GM18511 (cell line): Measurements from ENCODE around the gene ADGRD1.
"Not testable (repeated sequence)": the region's sequence is repeated elsewhere in the genome, so short reads cannot be mapped to it uniquely, and the experiment has no call there.

Experiments used
- ATAC-seq: cut with Tn5 transposase; IDR thresholded peaks from one replicate; pipeline ENCODE4 v1.9.1; 2021; ENCODE audit warnings: mild to moderate bottlenecking, moderate library complexity; ENCODE audit not compliant: unreplicated experiment

Gene ADGRD1

DNA sequence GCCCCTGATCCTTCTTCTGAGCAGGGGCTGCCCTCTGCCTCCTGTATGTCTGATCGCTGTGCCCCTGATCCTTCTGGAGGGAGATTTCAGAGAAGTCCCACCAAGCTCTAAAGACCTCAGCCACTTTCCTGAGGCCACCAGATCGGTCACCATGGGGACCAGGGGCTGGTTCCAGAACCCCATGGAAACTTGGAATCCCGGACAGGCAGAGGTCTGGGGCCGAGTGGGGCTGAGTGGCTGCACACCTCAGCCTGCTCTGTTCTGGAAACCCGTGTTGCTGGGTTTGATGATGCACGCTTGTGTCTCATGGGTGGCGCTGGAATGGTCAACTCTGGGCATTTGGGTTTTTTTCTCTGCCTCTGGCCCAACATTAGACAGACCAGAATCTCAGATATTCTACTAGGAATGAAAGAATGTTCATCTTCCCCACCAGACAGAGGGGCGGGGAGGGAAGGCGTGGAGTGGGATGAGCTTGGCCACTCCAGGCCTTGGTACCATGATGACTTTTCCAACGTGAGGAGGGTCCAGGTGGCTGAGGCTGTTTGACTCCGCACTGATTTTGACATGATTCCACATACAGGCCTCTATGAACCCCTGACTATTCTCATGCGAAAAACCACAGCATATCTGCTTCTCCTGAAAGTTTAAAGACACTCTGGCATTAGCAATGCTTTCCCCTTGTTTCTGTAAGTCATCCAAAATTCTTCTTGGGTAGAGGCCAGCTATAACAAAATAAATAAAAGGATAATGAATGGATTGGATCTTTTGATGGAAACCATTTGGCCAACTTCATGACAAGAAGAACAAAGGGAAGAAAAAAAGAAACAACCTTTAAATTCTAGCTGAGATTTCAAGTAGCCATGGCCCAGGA lies 114.5 kb downstream of the ADGRD1 start:
- no peak for ATAC-seq

DNA sequence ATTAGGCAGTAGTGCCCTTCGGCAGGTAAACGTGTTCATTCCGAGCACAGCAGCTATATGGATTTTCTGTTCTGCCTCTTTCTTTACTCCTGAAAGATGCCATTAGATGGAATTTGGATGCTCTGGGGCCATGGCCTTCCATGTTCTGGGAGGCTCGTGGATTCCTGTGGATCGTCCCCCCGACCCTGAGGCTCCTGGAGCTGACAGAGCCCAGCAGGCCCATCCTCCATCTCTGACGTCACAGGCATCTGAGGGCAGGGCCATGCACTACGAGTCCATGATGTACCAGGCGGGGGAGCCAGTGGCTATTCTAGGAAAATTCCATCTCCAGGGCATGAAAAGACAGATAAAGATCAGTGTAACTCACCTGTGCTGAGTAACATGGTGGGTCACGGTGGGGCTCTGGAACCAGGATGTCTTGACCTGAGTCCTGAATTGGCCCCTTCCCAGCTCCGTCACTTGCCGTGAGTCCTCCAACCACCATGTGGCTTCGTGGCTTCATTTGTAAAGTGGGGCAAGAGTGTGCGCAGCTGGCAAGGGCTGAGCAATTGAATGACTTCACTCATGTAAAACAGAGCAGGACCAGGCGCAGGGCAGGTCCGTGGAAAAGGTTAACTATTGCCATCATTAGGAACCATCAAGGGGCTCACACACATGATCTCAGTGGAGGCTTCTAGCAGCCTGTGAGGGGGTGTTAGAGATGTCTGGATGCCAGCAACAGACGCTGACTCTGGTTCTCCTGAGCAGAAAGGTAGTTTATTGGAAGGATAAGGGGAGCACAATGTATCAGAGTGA lies 115.4 kb downstream of the ADGRD1 start:
- ATAC-seq: not testable (repeated sequence)

DNA sequence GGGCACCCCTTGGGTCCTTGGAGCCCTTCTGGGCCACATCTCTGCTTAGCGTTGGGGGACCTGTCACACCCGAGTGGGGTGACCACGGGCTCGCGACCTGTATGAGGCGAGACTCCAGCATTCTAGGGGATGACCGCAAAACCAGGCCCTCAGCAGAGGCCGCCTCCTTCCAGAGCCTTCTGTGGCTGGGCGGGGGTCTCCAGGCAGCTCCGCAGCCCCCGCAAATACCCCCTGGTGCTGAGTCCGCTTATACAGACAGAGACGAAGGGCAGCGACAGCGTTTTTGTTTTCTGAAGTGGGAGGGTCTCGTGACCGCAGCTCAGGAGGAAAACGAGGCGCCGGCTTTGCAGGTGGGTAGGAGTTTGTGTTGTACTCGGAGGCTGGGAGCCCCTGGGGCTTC lies 116.4 kb downstream of the ADGRD1 start:
- not testable (repeated sequence) for ATAC-seq

DNA sequence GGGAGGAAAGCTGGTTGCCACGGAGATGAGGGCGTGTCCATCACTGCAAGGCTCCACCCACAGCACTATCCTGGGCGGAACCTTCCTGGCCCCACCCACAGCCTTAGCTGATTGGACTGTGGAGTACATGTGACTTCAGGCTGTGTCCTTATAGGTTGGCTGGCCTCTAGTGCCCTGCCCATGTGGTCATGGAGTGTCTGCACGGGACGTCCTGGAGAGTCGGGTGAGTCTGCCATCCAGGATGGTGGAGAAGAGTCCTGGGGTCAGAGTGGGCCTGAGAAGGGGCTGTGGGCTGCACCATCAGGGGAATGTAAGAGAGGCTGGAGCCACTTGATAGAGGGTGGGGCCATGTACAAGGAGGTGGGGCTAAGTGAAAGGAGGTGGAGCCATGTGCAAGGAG lies 117.0 kb downstream of the ADGRD1 start:
- ATAC-seq: not testable (repeated sequence)

DNA sequence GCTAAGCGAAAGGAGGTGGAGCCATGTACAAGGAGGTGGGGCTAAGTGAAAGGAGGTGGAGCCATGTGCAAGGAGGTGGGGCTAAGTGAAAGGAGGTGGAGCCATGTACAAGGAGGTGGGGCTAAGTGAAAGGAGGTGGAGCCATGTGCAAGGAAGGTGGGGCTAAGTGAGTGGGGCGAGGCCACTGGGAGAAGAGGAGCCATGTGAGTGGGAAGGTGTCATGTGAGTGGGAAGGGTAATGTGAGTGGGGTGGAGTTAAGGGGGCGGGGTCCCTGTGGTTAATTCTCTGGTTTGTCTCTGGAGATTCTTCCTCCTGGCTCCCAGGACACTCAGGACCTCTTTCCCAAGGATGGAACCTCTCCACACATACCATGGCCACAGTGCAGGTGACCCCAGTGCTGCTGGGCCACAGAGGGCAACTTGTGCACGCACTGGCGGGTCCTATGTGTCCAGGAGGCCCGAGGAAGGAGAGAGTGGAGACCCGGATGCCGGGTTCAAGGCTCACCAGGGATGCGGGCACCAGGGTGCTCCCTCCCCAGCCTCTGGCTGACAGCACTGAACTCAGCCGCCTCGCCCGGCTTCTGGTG lies 117.6 kb downstream of the ADGRD1 start:
- not testable (repeated sequence) for ATAC-seq

DNA sequence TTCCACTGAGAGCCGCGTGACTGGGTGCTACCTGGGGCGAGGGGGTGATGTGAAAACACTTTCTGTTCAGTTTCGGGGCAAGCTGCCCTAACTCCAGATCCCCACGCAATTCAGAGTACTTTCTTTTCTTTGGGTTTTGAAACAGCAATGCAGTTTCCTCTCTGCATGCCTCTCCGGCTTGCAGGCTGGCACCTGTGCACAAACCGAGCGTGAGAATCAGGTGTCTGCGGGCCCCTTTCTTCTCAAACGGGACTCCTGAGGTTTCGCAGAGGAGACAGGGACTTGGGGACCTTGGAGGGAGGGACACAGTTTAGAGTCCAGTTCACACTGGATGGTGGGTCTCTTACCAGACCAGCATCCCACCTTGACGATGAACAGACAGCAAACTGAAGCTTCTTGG lies 118.2 kb downstream of the ADGRD1 start:
- not testable (repeated sequence) for ATAC-seq

DNA sequence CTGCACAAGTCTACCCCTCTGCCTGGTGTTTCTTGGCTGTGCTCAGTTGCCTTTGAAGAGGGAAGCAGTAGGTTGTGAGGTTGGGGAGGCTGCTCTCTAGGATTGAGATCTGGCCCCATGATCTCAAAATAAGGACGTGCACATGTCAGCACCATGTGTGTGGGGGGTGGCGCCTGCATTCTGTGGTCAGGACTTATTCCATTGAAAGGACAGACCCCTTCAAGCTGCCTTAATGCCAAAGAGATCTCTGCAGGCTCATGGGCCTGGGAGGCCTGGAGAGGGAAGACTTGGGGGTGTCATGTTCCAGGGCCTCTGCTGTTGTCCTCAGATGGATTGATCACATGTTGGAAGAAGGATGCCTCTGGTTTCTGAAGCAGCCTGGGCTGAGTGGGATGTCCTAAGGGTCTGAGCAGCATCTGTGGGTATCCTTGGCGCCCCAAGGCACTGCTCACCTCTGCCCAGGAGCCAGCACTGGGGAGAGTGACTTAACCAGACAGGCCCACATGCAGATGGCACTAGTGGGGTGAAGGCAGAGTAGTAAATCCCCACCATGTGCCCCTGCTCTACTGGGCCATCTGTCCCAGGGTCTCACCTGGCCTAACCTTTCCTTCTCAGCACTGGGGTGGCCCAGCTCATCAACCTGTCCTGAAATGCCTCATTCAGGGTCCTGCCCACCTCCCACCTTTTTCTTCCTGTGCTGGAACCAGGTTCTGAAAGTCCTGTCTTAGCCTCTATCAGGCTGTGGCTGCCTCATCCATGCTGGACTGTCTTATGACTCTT lies 118.9 kb downstream of the ADGRD1 start:
- ATAC-seq: no peak

DNA sequence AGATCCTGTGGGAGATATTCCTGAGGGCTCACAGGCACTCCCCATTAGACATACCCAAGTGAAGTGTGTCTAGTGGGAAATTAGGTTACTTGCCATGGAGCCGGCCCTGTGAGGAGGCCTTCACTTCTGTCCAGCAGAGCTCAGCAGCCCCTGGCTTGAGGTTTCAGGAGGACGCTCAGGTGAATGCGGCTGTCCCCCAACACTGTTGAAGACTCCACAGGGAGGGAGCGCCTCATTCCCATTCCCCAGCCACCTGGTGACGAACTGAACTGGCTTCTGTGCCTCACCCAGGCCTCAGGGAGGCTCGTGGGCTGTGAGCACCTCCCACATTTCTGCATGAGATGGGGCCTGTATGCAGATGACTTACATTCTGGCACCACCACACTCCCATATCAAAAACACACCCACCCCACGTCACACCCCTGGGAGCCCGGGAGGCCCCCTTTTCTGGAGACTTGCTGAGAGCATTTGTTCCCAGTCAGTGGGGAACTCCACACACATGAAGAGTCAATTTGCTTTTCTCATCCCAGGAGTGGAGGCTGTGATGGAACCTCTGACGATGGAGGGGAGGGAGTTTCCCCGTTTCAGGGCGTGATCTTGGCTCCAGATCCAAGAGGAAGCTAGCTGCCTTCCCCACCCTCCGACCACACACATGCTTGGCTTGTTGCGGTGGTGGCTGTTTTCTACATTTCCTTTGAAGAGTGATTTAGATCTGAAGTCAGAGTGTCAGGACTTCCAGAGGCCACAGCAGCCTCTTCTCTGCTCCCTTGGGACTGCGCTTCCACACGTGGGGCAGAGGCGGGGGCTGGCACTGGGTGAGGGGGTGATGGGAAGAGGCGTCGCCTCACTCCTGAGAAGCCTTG lies 120.7 kb downstream of the ADGRD1 start:
- ATAC-seq: no peak

DNA sequence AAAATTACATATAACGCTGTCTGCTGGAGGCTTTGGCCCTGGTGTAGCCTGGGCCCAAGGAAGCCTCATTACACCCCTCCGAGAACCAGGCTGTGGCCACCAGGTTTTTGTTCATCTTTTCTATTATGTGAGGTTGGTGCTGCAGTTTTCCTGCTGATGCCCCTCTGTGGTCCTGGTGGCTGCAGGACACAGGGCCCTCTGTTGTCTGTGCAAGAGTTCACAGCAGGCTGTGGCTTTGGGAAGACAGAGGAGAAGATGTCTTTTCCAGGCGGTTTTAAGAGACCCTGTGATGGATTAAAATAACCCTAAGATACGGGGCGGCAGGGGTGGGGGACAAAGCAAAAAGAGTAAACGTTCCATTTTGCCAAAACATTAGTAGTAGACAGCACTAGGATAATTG lies 121.5 kb downstream of the ADGRD1 start:
- no peak for ATAC-seq

DNA sequence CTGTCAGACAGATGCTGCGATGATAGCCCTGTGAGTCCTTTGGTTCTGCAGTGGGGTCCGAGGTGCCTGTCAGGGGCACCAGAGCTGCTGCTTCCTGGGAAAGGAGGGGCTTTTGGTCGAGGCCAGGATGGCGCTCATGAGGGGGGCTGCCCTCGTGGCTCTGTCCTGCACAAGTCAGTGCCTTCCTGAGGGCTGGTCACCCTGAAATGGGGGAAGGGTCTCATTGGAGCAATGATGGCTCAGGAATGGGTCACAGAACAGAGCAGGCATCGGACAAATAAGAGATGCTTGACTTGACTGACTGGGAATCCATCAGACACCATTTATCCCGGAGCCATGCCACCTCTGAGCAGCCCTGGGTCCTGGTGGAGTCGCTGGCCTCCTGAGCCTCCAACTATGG lies 121.9 kb downstream of the ADGRD1 start:
- ATAC-seq: no peak

DNA sequence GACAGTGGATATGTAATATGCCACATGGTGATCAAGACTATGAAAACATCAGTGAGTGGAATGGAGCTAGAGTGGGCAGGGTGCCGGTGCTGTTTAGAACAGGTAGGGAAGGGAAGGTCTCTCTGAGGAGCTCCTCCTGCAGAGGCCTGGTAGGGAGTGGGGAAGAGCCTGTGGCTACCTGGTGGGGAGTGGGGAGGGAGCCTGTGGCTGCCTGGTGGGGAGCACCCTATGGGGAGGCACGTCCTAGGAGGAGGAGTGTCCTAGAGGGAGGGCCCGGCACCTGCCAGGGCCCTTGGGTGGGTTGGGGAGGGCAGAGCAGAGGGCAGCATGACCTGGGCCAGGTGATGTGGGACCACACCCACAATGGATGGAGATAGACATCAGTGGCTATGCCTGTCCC lies 122.6 kb downstream of the ADGRD1 start:
- ATAC-seq: no peak

DNA sequence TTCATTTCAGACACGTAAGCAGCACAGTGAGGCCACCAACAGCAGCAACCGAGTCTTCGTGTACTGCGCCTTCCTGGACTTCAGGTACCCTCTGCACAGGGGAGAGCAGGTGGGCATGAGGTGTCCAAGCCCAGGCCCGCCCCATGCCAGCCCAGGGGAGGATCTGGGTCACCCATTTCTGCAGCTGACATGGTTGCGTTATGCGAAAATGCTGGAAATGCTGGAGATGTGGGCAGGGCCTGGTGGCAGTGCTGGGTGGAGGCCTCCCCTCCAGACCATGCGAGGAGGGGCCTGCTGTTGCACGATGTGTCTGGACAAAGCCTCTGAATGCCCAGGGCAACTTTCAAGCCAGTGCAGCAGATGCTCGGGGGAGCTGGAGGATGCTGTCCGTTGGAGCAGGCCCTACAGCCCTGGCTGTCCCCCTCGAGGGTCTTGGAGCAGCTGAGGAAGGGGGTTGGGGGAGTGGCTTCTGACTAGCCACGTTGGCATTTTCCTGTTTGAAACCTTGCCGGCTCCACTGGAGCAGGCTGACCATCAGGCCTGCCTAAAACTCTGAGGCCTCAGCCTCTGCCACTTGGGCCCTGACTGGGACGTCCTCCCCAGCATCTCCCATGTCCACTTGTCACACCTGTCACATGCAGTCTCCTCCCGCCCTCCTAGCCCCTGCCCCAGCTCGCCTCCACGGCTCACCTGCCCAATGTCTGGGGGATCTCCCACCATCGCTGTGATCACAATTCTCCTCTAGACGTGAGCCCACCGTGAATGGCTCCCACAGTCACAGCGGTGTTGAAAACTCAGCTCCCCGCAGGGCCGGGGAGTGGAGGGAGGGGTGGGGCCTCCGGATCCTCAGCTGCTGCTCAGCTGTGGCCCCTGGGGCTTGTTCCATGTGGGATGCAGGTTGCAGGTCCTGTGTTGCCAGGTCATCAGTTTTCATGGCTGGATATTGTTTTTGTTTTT lies 123.4 kb downstream of the ADGRD1 start:
- no peak for ATAC-seq

DNA sequence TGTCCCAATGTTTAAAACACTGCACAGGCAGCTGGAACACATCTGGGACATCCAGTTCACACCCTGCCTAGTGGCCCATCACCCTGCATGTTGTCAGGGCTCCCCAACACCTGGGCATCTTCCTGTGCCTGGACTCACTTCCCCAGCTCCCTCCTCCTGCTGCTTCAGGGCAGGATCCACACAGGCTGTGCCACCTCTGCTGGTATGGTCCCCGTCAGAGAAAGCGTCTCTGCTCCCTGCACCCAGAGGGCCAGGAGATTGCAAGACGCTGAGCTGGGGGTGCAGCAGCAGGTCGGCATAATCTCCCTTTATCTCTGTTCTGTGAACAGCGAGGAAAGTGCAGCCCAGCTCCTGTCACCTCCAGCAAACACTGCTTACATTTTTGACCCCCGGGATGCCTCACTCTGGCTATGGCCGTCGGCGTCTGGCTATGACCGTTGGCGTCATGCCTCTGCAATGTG lies 124.3 kb downstream of the ADGRD1 start:
- no peak for ATAC-seq

DNA sequence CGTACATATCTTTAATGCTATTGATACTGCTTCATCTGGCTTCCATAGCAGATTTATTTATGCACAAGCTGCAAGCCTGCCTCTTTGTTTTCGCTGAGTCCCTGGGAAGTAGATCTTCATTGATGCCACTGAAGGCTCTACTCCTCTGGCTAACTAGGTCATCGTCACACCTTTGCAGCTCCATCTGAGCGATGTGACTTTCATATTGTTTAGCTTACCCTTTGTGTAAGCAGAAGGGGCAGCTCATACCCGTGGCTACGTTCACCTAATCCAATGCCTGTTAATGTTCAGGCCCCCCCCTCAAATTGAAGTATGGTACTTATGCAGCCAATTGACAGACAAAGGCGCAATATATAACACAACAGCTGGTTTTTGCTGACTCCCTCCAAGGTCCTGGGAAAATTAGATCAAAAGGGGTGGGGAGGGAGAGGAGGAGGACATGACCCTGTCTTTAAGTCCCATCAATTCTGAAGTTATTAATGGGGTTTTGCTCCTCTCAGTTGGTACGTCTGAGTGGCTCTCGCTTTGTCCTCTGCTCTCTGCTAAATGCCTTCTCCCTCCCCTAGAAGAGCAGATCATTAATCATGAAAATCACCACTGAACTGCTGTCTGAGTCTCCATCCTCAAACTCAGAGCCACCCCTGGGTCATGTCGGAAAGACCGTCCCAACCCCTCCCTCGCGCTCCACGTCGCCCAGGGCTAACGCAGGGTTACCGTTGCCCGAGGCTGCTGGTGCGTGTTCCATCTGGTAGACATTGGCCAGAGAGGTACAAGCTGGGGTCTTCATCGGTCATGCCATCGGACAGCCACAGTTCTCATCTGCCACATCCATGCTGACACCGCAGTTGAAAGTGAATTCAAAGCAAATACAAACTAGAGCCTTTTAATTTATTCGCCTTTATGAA lies 128.8 kb downstream of the ADGRD1 start:
- ATAC-seq: no peak

DNA sequence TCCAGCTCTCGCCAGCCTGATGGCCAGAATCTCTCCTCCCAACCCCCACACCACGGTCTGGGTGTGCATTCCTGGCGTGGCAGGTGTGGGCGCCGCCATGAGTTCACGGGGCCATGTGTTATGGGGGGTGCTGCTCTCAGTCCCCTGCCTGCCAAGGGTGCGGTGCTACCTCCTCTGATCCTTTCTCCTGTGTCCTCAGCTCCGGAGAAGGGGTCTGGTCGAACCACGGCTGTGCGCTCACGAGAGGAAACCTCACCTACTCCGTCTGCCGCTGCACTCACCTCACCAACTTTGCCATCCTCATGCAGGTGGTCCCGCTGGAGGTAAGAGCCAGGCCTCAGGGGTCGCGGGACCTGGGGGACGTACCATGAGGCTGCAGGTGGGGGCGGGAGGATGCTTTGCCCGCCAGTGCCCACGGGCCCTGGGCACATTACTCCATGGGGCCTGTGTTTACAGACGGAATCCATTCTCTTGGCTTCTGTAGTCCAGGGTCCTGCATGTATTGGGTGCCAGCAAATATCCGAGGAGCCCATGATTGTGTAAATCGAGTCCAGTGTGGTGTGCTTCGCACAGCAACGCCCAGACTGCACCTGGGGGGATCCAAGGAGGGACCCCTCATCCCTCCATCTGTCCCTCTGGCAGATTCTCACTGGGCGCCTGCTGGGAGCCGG lies 130.8 kb downstream of the ADGRD1 start:
- no peak for ATAC-seq

DNA sequence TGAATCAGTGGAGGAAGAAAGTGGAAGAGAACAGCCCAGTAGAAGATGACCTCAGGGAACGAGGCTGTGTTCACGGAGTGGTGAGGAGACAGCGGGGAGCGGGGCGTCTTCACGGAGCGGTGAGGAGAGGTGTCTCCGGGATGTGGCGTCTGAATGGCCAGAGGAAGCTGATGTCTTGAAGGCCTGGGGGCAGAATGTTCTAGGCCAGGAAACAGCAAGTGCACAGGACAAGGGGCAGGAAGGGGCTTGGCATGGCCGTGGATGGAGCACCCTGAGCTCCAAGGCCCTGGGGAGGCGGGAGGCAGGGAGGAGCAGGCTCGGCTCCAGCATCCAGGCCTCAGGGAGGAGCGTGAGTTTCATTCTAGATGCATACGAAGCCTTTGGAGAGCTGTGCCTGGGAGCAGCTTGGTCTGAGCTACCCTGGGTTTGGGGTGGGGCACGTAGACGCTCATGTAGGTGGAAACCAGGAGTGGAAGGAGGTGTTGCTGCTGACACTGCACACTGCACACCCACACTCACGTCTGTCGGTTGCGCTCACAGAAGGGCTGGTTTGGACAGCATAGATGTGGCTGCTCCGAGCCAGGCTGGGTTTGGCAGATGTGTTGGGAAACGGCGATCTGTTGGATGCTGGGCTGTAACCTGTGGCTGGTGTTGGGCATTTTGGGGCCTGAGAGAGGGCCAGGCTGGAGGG lies 131.6 kb downstream of the ADGRD1 start:
- no peak for ATAC-seq
